ENCODE results near the gene SCG5.

SCG5 gene

GRCh38 chr15:32657941-32658340, 16.4 kb downstream of the SCG5 start:
- no peak for DNase-seq
- intact Hi-C loops (cut with DNase I), result no loop called here

- no peak for DNase-seq
- intact Hi-C loops (cut with DNase I), result loop anchor here (5.0 kb wide), 1 partner anchor 278 kb away; no protein-coding TSS in a partner anchor
Observed at GRCh38 chr15:32659340-32660155, 18.0 kb downstream of the SCG5 start.

GRCh38 chr15:32663671-32664070, 22.2 kb downstream of the SCG5 start:
- DNase-seq, result no peak
- intact Hi-C loops (cut with DNase I), result loop anchor here (2.0 to 5.0 kb wide), 2 partner anchors 274 to 331 kb away; no protein-coding TSS in a partner anchor

GRCh38 chr15:32664796-32665195, 23.3 kb downstream of the SCG5 start:
- intact Hi-C loops (cut with DNase I), result loop anchor here (5.0 kb wide), 1 partner anchor 273 kb away; no protein-coding TSS in a partner anchor
- DNase-seq, result no peak

DNA sequence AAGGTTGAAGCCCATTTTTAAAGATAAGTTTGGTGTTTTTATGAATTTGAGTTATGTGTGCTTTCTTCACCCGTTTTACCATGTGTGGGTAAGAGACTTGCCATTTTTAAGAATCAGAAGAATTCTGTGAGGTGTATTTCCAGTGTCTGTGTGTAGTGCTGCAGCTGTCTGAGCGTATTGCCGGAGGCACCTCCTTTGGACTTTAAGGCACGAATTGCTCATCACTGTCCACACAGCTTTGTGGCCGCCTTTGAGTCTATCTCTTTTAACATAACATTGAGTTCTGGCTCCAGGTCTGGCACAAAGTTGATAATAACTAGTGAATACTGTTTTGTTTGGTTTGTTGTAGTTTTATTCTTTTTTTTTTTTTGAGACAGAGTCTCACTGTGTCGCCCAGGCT, 25.8 kb downstream of the SCG5 start:
- DNase-seq, result no peak
- intact Hi-C loops (cut with DNase I), result no loop called here

- intact Hi-C loops (cut with DNase I), result no loop called here
- no peak for DNase-seq
Observed at GRCh38 chr15:32668942-32669341, 27.4 kb downstream of the SCG5 start.

DNA sequence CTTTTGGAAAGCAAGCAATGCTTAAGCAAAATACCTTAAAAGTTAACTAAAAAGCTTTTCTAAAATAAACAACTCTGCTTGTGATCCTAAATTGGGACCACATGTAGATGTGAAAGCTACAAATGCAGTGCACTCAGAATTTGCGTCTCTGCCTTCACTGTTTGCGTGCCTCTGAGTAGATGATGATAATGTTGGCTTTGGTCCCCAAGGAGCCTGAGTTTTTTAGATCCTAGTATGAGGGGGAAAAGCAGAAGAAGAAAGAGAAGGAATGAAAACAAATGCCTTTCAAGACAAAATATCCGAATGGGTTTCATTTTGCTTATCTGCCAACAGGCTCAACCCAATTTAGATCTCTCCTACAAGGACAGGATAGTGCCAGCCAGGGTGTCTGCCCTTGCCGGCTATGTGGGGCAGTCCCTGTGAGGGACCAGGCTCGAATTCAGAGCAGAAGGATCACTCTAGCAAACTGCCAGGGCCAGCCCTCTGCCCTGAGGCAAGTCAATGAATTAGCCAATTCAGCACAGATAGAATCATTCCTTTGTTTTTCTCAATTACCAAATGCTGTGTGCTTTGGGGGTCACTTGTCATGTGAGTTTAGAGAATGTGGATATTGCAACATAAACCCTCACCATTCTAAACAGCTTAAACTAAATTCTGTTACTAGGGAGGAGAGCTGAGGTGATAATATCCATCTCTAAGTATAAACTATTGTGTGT, 28.5 kb downstream of the SCG5 start:
- intact Hi-C loops (cut with DNase I), result loop anchor here (5.0 kb wide), 1 partner anchor 167 kb away; no protein-coding TSS in a partner anchor
- DNase-seq, result peak; percentile 41 to 95 (median 71)

GRCh38 chr15:32670623-32671022, 29.1 kb downstream of the SCG5 start:
- DNase-seq, result no peak
- intact Hi-C loops (cut with DNase I), result loop anchor here (5.0 kb wide), 1 partner anchor 167 kb away; no protein-coding TSS in a partner anchor

GRCh38 chr15:32671339-32672325, 30.1 kb downstream of the SCG5 start:
- peak in 9 of 10 donors; percentile 20 to 87 (median 45) for DNase-seq
- intact Hi-C loops (cut with DNase I), result loop anchor here (5.0 kb wide), 1 partner anchor 166 kb away; no protein-coding TSS in a partner anchor

GRCh38 chr15:32674681-32675080, 33.2 kb downstream of the SCG5 start:
- no peak for DNase-seq
- intact Hi-C loops (cut with DNase I), result loop anchor here (5.0 kb wide), 1 partner anchor 163 kb away; no protein-coding TSS in a partner anchor

DNA sequence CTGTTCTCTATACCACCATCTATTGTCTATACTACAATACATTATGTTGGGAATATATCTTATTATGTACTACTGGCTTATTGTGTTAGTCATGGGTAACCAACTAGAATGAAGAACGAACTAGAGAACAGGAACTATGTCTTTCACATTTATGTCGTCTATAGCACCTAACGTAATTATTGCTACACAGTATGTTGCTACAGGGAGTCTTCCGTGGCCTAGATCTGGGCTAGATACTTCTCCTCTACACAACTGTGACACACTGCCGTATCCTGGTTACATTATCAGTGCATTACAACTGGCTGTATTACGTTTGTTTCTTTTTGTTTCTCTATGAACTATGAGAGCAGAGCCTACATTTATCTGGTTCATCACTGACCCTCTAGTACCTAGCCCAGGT, 34.0 kb downstream of the SCG5 start:
- intact Hi-C loops (cut with DNase I), result no loop called here
- no peak for DNase-seq

DNA sequence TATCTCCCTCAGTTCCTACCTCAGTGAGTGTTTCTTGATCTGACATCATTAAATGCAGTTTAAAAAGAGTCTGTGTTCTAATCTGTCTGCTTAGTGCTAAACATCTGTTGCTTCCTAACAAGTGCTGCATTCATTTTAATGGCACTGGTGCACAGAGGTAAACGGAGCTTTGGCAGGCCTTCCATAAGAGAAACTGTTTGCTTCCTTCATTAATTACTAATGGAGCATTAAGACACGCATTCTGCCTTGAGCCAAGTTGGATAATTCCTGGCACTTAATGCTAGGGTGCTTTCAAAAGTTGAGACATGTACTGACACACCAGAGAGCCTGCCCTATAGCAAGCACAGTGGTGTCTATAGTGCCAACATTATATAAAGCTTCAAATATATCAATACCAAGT, 34.7 kb downstream of the SCG5 start:
- intact Hi-C loops (cut with DNase I), result no loop called here
- no peak for DNase-seq

- DNase-seq, result no peak
- intact Hi-C loops (cut with DNase I), result no loop called here
Observed at GRCh38 chr15:32677238-32677750, 35.8 kb downstream of the SCG5 start.

- intact Hi-C loops (cut with DNase I), result no loop called here
- DNase-seq, result no peak
Observed at GRCh38 chr15:32679298-32679690, 37.8 kb downstream of the SCG5 start.

DNA sequence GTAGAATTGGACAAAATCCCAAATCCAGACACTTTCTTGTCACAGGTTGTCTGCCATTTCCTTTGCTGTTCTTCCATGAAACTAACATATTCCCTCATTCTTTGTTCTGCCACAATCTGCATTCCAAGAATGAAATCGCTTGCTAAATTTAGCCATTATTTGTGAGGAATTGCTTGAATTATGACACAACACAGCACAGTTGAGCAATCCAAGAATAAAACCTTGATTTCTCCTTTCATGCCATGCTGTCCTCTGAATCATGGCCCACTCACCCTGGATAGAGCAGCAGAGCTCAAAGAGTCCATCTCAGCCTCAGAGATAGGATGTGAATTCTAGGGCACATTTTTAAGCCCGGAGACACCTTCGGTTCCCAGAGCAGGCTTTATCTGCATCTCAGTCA, 41.1 kb downstream of the SCG5 start:
- intact Hi-C loops (cut with DNase I), result no loop called here
- DNase-seq, result no peak

- no peak for DNase-seq
- intact Hi-C loops (cut with DNase I), result no loop called here
Observed at GRCh38 chr15:32682977-32683630, 41.6 kb downstream of the SCG5 start.

- DNase-seq, result peak in 3 of 10 donors; percentile 23 to 83 (median 27)
- intact Hi-C loops (cut with DNase I), result no loop called here
Observed at GRCh38 chr15:32683906-32684584, 42.5 kb downstream of the SCG5 start.

DNA sequence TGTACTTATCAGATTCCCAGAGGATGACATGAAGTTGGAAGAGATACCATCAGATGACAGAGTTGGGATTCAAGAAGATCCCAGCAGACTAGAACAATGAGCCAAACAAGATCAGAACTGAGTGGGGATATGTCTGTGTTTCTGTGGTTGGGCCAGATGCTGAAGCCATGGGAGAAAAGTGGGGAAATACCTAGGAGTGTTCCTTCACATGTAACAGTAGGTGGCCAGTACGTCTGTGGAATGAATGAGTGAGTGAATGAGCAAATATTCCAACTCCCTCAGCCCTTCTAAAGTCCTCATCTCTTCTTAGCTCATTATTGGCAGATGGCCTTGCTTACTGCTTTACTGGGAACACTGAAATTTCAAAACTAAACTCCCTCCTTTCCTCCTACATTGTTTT, 44.1 kb downstream of the SCG5 start:
- intact Hi-C loops (cut with DNase I), result no loop called here
- no peak for DNase-seq

DNA sequence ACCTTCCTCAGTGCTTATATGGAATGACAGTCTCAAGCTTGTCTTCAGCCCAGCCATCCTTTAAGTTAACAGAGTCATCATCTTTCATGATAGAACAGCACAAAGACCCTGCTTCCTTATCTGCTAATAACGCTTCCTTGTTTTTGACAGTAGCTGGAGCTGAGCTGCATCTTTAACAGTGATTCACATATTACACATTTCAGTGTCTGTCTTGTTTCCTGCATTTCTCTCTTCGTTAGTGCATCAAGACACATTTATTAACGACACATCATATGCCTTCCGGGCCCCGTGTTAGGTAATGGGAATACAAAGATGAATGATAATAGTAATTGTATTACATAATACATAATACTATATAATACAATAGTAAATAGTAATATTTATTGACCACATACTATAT, 46.0 kb downstream of the SCG5 start:
- intact Hi-C loops (cut with DNase I), result no loop called here
- DNase-seq, result no peak
